Stimulated activated CD4-positive, alpha-beta T cell treated with anti-CD3 and anti-CD28 coated beads, Interleukin-2, amount 100 ng/mL, for 24 hours (primary cell): ENCODE measurements around the gene PCSK6.

Experiments used
- DNase-seq, 2 donors: peaks; one replicate each; pipeline ENCODE4 v3.0.0-alpha.2; 2020

PCSK6 gene

DNA sequence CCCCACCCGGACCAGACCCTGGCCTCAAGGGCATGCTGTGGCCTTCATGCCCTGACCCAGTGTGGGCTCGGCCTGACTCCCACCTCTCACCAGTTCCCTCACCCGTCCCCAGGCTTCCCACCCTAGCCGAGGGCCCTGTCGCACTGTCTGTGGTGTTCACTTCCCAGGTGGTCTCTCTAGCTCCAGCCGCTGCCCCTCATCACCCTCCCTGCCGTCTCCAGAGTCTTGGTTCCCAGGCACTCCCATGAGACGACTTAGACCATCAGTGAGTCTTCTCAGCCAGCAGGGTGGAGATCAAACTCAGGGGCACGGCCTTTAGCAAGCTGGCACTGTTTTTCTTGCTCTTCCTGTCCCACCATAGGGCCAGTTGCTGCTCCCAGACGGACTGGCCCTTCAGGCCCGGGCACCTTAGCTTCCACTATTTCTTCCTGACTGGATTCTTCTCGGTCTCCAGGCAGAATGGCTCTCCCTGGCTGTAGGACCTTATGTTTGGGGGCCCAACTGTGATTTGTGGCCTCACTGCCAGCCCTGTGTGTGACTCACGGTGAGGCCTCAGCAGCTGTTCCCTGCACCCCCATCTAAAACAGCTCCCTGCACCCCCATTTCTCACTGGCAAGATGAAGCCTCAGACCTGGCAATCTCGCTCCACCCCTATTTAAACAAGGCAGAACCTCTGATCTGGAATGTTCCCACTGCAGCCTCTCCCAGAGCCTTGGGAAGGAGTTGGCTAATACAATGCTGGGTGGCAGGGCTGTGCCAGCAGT lies 9.4 kb upstream of the PCSK6 start:
- no peak for DNase-seq

DNA sequence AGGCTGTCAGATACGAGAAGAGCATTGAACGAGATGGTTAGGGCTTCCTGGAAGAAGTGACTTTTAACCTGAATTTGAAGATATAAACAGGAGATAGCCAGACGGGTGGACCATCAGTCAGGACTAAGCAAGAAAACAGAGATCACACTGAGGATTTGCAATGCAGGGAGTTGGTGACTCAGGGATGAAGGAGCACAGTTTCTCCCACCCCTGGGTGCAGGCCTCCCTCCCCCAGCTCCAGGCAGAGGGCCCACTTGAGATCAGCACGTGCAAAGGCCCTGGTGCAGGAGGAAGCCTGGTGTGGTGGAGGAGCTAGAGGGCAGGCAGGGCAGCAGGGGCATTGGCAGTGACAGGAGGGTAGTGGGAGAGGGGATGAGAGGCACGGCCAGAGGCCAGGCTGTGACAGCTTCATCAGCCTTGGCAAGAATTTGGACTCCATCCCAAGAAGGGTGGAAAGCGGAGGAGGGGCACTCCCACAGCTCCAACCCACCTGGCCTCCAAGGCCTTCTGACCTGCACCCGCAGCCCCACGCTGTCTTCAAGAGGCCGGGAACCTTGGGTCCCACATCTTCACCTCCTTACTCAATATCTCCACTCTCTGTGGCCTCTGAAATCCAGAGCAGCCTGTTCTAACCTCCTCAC lies 8.7 kb upstream of the PCSK6 start:
- no peak for DNase-seq

DNA sequence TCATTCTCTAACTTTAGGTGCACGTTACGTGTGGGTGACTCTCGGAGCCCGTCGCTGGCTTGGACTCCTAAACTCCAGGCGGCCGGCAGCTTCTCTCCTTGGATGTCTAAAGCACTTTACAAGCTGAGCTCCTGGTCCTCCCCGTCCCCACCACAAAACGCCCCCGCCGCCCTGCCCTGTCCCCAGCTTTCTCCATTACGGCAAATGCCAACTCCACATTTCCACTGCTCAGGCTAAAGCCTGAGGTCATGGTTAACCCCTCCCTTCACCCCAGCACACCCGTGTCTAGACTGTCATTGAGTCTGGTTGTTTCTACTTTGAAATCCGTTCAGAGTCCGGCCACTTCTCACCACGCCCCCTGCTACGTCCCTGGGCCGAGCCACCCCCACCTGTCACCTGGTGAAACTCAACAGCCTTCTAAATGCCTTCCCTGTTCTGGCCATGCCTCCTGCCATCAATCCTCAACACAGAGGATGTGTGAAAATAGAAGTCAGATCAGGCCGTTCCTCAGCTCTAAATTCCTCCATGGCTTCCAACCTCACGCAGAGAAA lies 8.1 kb upstream of the PCSK6 start:
- DNase-seq, result no peak

GRCh38 chr15:101497017-101497416 lies 7.5 kb upstream of the PCSK6 start:
- no peak for DNase-seq

DNA sequence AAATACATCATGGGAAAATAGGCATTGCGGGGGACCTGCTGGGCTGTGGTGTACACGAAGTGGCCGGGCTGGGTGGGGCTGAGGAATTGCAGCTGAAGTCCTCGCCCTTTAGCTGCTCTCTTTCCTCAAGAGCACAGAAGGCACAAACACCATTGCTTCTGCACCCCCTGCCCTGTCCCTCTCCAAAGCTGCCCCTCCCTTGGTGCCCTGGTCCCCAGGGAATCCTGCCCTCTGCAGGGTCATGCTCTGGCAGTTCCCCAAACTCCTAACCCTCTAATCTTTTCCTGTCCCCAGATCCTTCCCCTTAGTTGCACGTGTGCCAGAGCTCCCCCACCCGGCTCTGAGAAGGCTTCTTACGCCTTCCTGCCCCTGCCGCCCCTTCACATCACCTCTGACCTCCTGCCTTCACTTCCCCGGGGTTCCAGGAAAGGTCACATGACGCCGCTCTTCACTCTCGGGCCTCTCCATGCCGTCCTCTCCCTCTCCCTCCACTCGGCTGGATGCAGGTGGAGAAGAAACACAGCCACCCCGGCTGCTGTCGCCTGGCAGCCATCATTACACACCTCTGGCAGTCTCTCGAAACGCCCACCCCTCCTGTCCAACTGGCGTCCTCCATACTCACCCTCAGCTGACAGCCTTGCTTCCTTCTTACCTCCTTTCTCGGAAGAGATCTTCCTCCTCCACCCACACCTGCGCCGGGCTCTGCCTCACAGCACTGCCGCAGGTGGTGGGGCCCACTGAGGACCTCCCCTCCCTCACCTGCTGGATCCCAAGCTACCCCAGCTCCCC lies 6.9 kb upstream of the PCSK6 start:
- no peak for DNase-seq

DNA sequence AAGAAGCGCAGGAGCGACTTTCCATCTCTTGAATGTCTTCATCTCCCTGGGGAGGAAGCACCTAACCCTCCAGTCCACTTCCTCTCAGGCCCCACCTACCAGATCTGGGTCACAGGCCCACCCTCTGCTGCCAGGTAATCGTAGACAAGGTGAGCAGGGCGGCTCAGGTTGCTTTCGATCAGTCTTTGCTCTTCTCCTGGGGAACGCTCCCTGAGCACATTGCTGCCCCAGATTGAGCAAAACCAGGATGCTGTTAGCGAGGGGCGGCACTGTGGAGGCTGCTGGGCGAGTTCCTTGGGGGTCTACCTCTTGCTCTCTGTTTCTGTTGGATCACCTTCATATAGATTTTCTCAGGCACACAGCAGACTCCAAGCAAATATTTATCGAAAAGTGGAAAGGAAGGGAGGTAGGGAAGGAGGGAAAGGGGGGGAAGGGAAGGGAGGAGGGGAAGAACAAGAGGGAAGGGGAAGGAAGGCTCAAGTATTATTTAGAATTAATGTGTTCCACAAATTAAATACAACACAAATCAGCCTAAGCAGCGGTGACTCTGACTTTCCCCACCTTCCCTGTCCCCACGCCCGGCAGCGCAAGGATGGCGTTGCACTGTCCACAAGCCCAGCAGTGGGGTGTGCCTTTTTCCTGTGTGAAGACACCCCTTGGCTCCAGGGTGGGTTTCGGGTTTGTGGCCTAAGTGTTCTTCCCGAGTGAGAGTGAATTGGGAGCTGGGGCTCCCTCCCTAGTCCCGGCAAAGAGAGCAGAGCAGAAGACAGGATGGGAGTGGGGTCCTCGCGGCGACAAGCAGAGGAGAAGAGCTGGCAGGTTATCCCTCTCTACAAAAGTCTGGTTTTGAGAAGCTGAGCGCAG lies 6.1 kb upstream of the PCSK6 start:
- no peak for DNase-seq

DNA sequence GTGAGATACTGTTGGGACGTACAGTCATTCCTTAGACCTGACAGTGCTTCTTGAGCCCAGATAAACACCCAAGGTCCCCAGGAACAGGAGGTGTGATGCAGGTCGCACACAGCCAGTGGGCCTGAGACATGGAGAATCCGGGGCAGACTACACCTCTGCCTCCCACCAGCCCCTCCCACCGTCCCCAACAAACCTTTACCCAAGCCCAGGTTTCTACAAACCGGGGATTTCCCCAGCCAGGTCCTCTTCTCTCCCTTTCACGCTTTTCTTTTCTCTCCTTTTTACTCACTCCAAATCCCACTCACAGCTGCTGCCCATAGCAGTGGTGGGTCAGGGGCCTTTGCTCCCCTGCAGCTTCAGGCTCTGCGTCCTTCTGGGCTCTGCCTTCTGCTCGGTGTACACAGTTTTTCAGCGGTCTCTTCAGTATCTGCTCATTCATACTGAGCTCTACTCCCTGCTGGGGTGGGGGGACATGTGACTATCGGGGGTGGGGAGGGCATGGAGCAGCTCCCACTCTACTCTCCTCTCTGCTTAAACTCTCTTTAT lies 4.8 kb upstream of the PCSK6 start:
- no peak for DNase-seq

DNA sequence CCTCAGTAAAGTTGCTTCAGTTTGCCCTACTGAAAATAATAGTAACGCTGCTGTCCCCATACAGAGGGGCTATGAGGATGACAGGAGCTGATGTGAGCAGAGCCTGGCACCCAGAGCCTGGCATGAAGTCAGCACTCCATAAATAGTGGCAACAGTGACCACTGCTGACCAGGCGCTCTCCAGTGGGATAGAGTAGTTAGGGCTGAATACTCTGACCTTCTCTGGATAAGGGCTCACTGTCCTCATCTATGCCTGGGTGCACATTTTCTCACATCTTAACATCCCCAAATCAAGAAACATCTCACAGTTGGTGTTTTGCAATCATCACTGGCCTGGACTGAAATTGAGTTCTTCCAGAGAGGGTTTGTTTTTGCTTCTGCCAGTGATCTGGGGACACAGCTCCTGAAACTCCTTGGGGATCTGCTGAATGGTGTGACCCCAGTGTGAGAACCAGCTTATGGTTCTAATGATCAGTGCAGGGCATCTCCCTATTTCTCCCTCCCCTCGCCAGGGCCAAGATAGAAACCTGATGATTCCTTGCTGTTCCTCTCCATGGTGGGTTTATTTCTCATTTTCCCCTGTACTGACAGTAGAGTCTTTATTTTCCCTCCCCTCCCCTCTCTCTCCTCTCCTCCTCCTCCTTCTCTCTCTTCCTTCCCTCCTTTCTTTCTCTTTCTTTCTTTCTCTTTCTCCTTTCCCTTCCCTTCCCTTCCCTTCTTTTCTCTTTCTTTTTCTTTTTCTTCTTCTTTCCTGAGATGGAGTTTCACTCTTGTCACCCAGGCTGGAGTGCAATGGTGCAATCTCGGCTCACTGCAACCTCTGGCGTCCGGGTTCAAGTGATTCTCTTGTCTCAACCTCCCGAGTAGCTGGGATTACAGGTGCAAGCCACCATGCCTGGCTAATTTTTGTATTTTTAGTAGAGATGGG lies 3.5 kb upstream of the PCSK6 start:
- DNase-seq, result no peak

DNA sequence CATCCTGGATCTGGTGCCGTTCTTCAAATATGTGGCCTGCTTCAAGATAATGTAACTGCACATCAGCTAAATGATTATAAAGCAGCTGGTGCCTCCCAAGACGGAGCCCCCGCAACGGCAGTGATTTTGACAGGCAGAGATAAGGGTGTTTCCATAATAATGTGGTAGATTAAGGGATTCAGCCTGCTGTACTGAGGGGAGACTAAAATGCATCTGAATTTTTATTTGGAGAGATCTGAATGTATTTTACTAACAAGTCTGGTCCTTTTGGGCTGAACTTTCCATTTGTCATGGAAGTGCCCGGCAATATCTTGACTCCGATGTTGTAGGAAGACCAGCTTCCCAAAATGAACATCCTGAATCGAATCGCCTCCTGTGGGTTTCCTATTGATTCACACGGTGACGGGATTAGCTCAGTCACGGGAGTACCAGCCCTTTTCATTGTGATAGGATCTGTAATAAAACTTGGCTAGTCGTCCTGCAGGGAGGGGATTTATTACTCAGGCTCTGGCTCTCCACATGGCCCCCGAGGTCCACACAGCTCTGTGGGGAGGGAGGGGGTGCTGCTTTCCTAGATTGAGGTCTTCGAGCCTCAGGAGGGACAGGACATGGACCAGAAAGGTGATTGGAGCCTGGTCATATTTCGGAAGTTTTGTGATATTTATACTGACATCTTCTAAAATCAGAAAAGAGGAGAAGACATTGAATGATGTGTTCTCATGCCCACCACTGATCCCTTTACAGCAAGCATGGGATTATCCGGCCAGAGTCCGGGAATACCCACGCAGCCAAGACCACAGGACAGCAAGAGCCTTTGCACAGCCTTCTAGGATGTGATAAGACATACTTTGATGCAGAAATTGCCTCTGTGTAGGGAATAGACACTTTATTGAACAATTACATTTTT lies 2.5 kb upstream of the PCSK6 start:
- DNase-seq, result no peak

DNA sequence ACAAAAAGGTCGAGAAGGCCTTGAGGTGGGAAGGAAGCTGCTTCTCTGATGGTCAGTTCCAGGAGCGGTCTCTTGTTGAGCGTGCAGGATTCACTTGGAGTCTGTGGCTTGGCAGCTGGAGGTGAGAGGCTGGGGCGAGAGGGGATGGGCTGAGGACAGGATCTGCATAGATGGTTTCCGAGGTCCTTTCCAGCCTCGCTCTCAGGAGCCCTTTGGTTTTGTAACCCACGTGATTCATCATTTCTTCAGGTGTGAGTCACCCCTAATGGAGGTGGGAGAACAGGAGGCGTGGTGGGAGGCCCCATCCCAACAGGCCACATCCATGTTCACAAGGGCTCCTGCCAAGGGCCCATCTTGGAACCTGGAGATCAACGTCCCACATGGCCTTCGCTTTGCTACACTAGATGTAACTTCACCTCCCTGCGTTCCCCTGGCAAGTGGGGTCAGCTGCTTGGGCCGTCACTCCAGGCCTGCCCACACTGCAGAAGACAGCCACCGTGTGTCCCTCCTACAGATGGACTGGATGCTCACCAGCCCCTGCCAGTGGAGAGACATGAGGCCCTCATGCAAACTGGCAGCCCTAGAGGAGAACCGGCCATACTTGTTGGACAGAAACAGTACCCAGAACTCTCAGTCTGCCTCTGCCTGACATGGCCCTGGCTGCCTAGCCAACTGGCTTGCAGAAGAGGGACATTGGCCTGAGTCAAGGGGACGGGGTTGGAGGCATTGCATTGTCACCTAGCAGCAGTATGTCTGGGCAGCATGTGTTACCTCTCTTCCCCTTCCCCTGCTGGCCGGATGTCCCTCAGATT lies 1.6 kb upstream of the PCSK6 start:
- DNase-seq, result no peak

DNA sequence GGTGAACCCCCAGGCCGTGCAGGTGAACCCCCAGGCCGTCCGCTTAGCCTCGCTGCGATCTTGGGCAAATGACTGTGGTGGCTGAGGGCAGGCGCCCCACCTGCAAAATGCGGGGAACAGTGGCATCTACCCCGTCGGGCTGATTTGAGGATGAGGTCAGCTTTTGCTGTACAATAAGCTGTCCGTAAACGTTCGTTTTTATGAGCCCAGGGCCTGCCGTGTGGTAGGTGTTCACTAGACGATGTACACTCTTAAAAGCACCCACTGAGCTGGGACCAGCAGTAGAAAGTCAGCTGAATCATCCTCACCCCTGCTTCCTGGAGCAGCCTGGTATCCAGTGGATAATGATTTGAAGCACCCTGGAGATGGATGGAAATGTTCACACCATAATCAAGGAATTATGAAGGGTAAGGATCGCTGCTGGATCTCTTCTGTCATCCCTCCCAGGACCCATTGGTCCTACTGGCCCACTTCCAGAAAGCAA lies 943 bp upstream of the PCSK6 start:
- no peak for DNase-seq

- peak in 1 of 2 donors; percentile 51 for DNase-seq
These were observed 289 bp downstream of the PCSK6 start for GRCh38 chr15:101489237-101489598.

GRCh38 chr15:101488300-101489164 lies 975 bp downstream of the PCSK6 start:
- no peak for DNase-seq

DNA sequence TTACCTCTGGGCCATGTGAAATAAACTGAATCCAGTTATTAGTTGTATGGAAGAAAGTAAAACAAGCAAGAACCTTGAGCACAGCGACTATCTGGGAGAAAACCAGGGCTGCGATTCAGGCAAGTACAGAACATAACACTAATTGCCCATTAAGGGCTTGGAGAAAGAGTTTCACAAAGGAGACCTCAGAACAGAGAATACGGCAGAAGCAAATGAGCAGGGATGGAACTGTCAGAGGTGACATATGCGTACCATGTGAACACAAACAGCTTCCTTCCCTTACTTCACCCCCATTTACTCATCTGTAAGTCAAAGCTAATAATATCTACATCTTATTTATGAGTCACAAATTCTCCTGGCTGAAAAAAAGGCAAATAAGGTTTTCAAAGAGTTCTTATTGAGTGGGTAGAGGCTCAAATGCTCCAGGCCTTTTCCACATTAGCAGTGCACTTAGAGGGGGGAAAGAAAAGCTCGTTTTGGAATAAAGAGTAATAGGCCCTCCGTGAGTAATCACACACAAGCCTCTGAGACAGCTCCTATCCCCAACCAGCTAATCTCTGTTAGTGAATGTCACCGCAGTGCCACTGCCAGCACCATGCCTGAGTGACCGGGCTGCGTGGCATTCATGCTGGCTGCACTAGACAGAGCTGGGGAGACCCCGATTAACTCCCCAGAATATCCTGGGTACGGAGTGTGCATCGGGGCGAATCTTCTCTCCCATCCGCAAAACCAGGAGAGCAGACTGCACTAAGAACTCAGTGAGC lies 2.6 kb downstream of the PCSK6 start:
- DNase-seq, result no peak

DNA sequence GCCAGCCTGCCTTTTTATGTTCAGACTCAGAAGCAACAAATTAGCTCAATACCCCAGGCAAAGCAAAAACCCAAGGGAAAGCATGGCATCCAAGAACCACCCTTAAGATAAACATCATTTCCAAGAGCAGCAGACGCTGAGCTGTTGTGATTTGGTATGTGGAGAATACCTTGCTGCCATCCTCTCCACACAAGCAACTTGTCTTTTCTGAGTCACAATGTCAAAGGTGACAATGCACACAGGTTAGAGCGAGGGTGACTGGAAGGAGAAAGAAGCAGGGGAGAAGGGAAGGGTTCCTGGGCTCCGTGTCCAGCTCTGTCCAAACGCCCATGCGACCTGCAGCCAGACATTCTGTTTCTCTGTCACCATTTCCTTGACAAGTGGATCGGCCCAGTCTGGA lies 6.0 kb downstream of the PCSK6 start:
- DNase-seq, result no peak

GRCh38 chr15:101482526-101483371 lies 6.8 kb downstream of the PCSK6 start:
- no peak for DNase-seq
